ENCODE results near the gene MTF1.

DNA sequence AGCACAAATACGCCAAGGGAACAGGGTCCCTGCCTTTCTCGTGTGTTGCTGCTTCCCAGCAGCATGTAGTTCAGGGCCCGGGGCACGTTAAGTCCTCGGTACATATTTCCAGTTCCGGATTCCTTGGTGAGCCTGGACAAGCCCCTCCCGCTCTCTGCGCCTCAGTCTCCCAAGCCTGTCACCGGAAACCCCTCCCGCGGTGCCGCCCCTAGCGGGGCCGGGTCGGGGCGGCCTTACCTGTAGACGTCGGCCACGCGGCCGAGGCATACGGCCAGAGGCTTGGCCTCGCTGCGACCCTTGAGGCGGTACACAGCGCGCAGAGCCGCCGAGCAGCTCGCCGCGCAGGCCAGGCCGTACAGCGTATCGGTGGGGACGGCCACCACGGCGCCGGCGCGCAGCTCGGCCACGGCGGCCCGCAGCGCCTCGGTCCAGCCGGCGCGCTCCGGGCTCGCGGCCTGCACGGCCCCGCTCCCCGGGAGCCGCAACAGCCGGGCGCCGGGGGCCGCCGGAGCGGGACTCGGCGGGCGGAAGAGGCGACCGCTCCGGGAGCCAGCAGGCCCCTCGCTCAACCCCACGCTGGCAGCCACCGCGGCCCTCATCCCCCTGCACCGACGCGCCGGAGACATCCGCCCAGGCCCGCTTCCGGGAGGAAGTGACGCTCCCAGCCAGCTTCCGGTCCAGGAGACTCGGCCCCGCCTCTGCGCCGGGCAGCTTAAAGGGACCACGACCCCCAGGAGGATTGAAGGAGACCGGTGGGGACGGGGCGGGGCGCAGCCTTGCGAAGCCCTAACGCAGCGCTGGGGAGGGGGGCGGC is 51.6 kb downstream of the MTF1 start, which contains the start of the genes C1orf122 and YRDC:
- TF ChIP-seq CTCF (IDR thresholded peaks at IDR 0.05) (no peak), POLR2A (IDR thresholded peaks at IDR 0.05) (peak; percentile 50), POLR2AphosphoS5 (IDR thresholded peaks at IDR 0.05) (peak; percentile 84)

All from prostate gland (tissue), 2 donors.